NCI-H82 treated with DMSO at 0.1 percent for 48 hours (cell line): Measurements from ENCODE around the gene TUBA8.

Experiments used
- DNase-seq: peaks from one replicate; lab custom pipeline; 2025; ENCODE audit not compliant: unreplicated experiment; lab: John Stamatoyannopoulos, UW

Gene TUBA8

GRCh38 chr22:18077087-18077638 is 33.4 kb upstream of the TUBA8 start:
- DNase-seq: no peak

- DNase-seq: peak; percentile 72
Observed at GRCh38 chr22:18077639-18078328, 32.8 kb upstream of the TUBA8 start, which contains the start of gene PEX26. TSS of gene PEX26 (plus strand) at chr22:18077990. CDS start at chr22:18078377, 387 bp downstream.

GRCh38 chr22:18078329-18079041 is 32.1 kb upstream of the TUBA8 start:
- DNase-seq: no peak

- no peak for DNase-seq
Observed at GRCh38 chr22:18079706-18080233, 30.8 kb upstream of the TUBA8 start.

DNA sequence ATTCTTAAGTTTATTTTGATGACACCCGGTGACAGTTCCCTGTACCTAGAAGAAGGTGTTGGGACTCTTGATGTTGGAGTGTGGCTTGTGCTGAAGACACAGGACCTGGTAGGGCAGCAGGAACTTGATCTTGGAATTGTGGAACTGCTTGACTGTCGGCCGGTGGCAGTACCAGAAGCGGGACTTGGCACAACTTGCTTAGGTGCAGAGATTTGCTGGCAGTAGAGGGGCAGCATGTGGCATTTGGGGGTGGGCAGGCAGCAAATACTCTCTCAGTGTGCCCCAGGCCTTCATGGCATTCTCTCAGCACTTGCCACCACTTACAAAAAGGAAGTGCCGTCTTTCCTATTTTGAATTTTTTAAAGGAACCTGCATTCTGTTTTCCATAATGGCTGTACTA is 29.2 kb upstream of the TUBA8 start:
- DNase-seq: no peak

DNA sequence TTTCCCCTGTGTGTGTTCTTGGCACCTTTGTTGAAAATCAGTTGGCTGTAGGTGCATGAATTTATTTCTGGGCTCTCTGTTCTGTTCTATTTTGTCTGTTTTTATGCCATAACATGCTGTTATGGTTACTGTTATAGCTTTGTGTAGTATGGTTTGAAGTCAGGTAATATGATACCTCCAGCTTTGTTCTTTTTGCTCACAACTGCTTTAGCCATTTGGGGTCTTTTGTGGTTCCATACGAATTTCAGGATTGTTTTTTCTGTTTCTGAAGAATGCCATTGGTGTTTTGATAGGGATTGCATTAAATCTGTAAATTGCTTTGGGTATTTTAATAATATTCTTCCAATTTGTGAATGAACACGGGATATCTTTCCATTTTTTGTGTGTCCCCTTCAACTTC is 28.1 kb upstream of the TUBA8 start:
- DNase-seq: no peak

GRCh38 chr22:18083406-18083805 is 27.2 kb upstream of the TUBA8 start:
- DNase-seq: no peak

DNA sequence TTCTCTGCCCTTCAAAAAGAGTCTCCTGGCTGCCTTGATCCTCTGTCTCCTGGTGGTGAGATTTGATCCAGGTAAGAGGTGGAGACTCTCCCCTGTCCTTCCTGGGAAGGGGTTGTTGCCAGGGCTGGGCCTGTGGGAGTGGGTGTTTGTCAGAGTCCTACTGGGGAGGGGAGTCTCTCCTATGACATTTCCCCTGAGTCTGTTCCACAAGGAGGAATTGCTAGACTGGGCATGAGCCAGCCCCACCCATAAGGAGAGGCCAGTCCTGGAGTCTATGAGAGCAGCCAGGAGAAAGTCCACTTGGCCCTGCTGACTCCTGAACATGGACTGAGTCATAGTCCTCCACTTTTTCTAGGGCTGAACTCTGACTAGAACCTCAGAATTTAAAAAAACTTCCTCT is 25.4 kb upstream of the TUBA8 start:
- no peak for DNase-seq

- no peak for DNase-seq
Observed at GRCh38 chr22:18087350-18087855, 23.2 kb upstream of the TUBA8 start.

GRCh38 chr22:18088825-18089568 is 21.6 kb upstream of the TUBA8 start:
- no peak for DNase-seq

DNA sequence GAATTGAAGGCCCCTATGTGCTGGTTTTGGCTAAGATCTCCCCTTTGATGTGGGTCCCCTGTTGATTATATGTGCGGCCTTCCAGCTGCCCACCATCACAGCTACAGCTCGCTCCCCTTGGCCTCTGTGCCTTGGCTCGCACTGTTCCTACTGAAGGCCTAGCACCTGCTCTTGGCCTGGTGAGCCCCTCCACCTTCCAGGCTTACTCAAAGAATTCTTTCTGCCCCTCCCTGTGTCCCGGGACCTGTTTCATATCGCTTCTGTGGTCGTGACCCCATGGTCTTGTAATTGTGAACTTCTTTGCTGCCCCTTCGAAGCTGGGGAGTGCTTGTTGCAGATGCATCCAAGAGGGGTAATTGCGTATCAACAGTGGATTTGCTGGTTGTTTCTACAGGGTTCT is 20.3 kb upstream of the TUBA8 start:
- DNase-seq: no peak

GRCh38 chr22:18091478-18091877 is 19.1 kb upstream of the TUBA8 start:
- DNase-seq: no peak

DNA sequence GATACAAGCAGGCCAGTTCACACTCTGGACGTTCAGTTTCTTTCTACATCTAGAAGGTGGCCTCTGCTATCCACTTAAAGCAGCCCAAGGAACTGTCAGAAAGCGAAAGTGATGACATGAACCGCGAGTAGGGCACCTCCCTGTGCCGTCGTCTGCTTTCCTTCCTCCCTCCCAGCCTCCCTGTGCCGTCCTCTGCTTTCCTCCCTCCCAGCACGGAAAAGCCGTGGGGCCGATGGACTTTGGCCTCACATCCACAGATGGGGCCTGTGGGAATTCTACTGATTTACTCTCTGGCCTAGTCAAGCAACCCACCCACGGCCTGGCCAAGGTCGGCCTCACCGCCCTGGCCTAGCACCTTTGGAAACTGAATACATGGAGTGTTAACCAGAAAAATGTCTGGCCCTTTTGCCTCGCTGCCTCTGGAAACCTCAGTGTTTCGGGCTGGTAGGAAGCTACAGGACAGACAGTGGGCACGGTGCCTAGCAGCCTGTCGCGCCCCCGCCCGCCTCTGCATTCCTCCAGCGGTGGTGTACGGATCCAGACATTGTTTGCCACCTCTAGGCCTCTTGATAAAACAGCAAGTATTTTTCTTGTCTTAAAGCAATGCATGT is 18.6 kb upstream of the TUBA8 start:
- DNase-seq: no peak

- no peak for DNase-seq
Observed at GRCh38 chr22:18093661-18094060, 16.9 kb upstream of the TUBA8 start.

DNA sequence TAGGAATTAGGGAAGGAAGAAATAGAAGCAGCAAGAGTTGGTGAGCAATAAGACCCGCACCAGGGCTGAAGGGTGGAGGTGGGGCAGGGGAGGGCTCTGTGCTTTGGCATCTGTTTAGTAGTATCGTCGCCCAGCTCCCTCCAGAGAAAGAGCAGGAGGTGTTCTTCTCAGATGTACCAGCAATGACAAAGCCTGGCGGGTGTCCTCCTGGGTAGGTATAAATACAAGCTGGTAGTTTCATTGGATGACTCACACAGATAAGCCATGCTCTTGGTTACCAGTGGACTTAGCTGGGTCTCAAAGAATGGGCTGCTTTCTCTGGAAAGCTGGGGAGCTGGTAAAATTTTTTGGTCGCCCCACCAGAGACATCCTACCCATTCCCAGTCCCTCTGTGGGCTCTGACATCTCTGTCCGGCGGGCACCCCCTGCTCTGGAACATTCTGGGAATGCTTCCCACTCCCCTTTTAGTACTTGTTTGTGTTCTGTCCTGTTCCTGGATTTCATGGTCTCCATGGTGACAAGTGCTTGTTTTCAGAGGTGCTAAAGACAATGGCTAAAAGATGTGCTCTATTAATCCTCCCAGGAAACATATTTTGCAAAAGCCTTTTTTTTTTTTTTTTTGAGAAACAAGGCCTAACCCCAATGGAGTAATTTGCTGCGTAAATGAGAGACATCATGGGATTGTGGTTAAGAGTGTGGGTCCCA is 15.4 kb upstream of the TUBA8 start:
- DNase-seq: no peak

DNA sequence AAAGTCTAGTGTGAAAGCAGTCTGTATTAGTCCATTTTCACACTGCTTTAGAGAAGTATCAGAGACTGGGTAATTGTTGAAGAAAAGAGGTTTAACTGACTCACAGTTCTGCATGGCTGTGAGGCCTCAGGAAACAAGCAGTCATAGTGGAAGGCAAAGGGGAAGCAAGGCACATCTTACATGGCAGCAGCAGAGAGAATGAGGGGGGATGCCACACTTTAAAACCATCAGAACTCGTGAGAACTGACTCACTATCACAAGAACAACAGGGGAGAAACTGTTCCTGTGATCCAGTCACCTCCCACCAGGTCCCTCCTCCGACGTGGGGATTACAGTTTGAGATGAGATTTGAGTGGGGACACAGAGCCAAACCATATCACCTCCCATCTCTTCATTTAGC is 13.8 kb upstream of the TUBA8 start:
- no peak for DNase-seq

GRCh38 chr22:18100781-18101180 is 9.8 kb upstream of the TUBA8 start:
- no peak for DNase-seq

- DNase-seq: no peak
Observed at GRCh38 chr22:18101536-18101935, 9.1 kb upstream of the TUBA8 start.

- no peak for DNase-seq
Observed at GRCh38 chr22:18103527-18104269, 6.9 kb upstream of the TUBA8 start.
